Dedifferentiated amniotic fluid mesenchymal stem cell (primary cell): ENCODE measurements around the gene BNIP1.

Experiments used
- DNase-seq: peaks from one replicate; pipeline ENCODE4 v3.0.0-alpha.2; 2016; ENCODE audit errors: extremely low spot score

The BNIP1 gene

DNA sequence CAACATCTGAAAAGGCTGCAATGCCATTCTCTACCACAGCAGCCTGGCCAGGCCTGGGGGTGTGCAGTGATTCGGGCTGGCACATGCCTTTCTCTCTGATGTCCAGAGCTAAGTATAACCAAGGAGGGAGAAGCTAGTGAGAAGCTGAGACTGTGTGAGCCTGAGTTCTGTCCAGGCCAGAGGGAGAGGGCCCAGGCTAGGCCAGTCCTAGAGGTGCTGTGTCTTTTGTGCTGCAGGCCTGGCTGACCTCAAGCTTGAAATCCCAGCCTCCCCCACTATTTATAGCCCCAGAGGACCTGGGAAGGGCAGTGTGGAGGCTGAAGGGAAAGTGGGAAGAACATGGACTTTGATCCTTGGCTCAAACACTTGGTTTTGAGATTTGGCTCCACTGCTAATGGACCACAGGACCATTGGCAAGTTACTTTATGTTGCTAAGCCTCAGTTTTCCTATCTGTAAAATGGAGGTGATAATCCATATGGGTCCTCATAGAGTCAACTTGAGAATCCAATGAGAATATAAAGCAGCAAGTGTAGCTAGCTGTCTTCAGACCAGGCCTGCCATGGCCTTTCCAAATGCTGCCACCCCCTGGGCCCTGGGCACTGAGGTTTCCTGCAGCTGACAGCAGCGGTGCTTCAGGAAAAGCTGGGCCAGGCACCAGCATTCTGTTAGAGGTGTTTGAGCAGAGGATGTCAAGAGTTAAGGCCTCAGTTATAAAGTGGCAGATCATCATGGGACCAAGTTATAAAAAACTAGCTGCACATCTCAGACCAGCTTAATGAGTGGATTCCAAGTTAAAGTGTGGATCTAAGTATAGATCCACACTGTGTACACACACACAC lies 21.1 kb downstream of the BNIP1 start:
- no peak for DNase-seq

- no peak for DNase-seq
Measured at GRCh38 chr5:173172166-173172565, 27.8 kb downstream of the BNIP1 start.

DNA sequence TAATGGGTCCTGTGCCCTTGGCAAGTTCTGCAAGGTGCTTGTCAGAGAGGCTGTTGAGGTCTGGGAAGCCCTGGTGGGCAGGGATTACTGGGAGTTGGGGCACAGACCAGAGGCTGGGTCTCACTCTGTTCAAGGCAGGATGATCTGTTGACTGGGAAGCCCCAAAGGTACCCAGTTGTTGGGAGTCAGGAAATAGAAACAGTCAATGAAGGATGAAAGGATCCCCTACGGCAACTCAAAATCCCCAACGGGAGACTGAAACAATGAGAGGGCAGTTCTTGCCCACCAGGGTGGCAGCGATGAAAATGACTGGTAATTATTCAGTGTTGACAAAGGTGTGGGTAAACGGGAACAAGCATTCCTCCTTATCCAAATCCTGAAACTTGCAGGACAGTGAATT lies 31.2 kb downstream of the BNIP1 start:
- DNase-seq: no peak

- no peak for DNase-seq
Measured at GRCh38 chr5:173178369-173178910, 34.1 kb downstream of the BNIP1 start.

GRCh38 chr5:173180331-173180730 lies 36.0 kb downstream of the BNIP1 start:
- no peak for DNase-seq

GRCh38 chr5:173187054-173187743 lies 42.9 kb downstream of the BNIP1 start:
- no peak for DNase-seq

DNA sequence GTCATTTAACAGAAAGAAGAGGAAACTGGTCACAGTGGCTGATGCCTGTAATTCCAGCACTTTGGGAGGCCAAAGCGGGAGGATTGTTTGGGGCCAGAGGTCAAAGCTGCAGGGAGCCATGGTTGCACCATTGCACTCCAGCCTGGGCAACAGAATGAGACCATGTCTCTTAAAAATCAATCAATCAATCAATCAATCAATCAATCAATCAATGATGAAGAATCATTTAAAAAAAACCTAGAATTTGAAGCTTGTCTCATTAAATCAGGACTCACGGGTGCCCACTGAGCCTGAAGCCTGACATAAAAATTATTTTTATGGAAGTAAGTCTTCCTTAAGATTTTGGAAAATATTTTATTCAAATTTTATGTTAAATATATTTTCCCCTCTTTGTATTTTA lies 43.9 kb downstream of the BNIP1 start:
- DNase-seq: no peak

- DNase-seq: no peak
Measured at GRCh38 chr5:173191015-173191414, 46.7 kb downstream of the BNIP1 start.

- DNase-seq: no peak
Measured at GRCh38 chr5:173191561-173191960, 47.2 kb downstream of the BNIP1 start.

GRCh38 chr5:173192561-173192960 lies 48.2 kb downstream of the BNIP1 start:
- no peak for DNase-seq

DNA sequence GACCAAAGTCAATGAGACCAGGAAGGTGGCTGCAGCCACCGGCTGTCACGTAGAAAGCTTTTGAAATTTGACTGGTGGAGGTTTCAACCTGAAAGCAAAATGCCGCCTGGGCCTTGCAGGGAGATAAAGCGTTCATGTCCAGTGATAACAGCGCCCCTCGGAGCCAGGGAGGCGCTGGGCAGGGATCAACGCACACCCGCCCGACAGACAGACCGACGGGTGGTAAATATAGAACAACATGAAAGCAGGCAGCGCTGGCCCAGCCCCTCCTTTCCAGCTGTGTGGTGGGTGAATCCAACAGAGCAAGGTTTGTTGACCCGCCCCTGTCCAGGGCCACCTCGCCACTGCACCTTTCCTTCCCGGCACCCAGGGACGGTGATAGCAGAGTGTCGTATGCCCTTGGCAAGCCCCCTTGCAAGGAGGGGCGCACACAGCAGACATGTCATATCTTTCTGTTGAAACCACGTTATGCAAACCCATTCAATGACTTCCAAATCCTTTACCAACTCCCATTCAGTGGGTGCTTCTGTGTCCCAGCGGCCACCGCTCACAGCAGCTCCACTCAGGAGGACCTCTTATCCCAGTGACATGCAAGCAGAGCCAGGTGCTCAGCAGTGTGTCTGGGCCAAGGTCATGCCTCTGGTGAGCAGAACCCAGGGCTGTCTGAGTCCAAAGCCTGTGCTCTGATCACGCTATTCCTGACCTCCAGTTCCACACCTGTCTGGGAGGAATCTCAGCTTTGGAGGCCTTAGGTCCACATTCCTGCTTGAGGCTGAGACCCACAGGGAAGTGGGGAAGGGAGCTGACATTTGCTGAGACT lies 52.0 kb downstream of the BNIP1 start:
- DNase-seq: no peak

- DNase-seq: no peak
Measured at GRCh38 chr5:173197375-173197891, 53.1 kb downstream of the BNIP1 start.

DNA sequence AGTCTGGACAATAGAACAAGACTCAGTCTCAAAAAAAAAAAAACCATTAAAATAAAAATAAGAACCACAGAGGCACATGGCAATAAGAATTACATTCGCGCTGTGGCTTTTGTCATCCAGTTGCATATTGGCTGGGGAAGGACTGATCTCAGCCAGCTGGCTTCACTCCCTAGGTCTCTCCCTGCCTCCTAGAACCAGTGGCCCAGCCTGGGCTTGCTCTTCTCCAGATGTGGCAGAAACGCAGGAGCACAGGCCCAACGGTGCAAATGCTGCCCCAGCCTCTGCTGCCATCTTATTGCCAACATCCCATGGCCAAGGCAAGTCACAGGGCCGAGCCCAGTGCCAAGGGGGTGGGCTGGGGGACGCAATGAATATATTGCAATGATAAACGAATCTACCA lies 53.7 kb downstream of the BNIP1 start:
- no peak for DNase-seq

- DNase-seq: no peak
Measured at GRCh38 chr5:173200356-173200755, 56.0 kb downstream of the BNIP1 start.

- peak; percentile 76 for DNase-seq
Measured at GRCh38 chr5:173201636-173202265, 57.4 kb downstream of the BNIP1 start.

GRCh38 chr5:173202266-173202875 lies 58.0 kb downstream of the BNIP1 start:
- no peak for DNase-seq

- no peak for DNase-seq
Measured at GRCh38 chr5:173204185-173204979, 60.1 kb downstream of the BNIP1 start.

GRCh38 chr5:173205916-173206315 lies 61.6 kb downstream of the BNIP1 start:
- no peak for DNase-seq

- DNase-seq: no peak
Measured at GRCh38 chr5:173208296-173208695, 64.0 kb downstream of the BNIP1 start.

GRCh38 chr5:173210877-173211276 lies 66.5 kb downstream of the BNIP1 start:
- no peak for DNase-seq
